Left kidney (tissue), 1 donor: Measurements from ENCODE around the gene C6orf163. TPM values are rescaled to one million over a fixed set of nuclear protein-coding genes. Genes with fewer than 3 reads are reported as not detected.

Experiments used
- polyA plus RNA-seq: library from polyadenylated mRNA; unstranded; fragments of 120-200 nt; gene quantifications from one replicate; pipeline ENCODE4 v1.2.1, GENCODE V29; 2013; ENCODE audit not compliant: insufficient read length

Gene C6orf163
- polyA plus RNA-seq, 1 donor = 7.8 TPM

Other genes with a start within 250 kb of the C6orf163 start
- gene CGA, start 249.7 kb upstream of the C6orf163 start, polyA plus RNA-seq = 0.38 TPM
- gene ZNF292, start 189.2 kb upstream of the C6orf163 start, polyA plus RNA-seq = 53.6 TPM
- gene SMIM8, start 22.2 kb upstream of the C6orf163 start, polyA plus RNA-seq = 25.2 TPM
- 0.32 TPM for gene GJB7, start 15.5 kb upstream of the C6orf163 start, polyA plus RNA-seq
- gene CFAP206, start 63.2 kb downstream of the C6orf163 start, polyA plus RNA-seq = 4.8 TPM
- gene SLC35A1, start 128.2 kb downstream of the C6orf163 start, polyA plus RNA-seq = 46.0 TPM
- 71.7 TPM for gene RARS2, start 245.2 kb downstream of the C6orf163 start, polyA plus RNA-seq
- gene ORC3, start 245.3 kb downstream of the C6orf163 start, polyA plus RNA-seq = 47.5 TPM